ENCODE measurements around the gene VSTM5. TPM values are rescaled to one million over a fixed set of nuclear protein-coding genes. Genes with fewer than 3 reads are reported as not detected.

VSTM5 gene
- total RNA-seq, 2 donors from 2014 or later: not detected

- no peaks in the 10 kb centered on the region for H3K4me1 Mint-ChIP-seq
- no peak for ATAC-seq
- no peaks in the 10 kb centered on the region for H3K9me3 ChIP-seq (ENCODE audit: control insufficient read depth, low read length, poor library complexity, severe bottlenecking)
- peaks cover 2% of the 10 kb centered on the region for H3K36me3 Mint-ChIP-seq (ENCODE audit: low read depth)
- peaks cover 17% of the 10 kb centered on the region for H3K27me3 Mint-ChIP-seq
- no peak for DNase-seq
- H3K27ac Mint-ChIP-seq: no peak overlapping the region
- H3K4me3 Mint-ChIP-seq: no peak overlapping the region
Observed at GRCh38 chr11:93832780-93833179, 17.6 kb downstream of the VSTM5 start.

GRCh38 chr11:93831343-93832127 is 18.9 kb downstream of the VSTM5 start:
- H3K9me3 ChIP-seq (ENCODE audit: control insufficient read depth, low read length, poor library complexity, severe bottlenecking): no peaks in the 10 kb centered on the region
- Mint-ChIP-seq H3K4me3 (no peak overlapping the region), H3K27me3 (peaks cover 17% of the 10 kb centered on the region), H3K27ac (no peak overlapping the region), H3K36me3 (ENCODE audit: low read depth) (peaks cover 2% of the 10 kb centered on the region), H3K4me1 (no peaks in the 10 kb centered on the region)
- ATAC-seq: no peak
- DNase-seq: no peak

GRCh38 chr11:93829598-93829997 is 20.8 kb downstream of the VSTM5 start:
- H3K27me3 Mint-ChIP-seq: peaks cover 17% of the 10 kb centered on the region
- H3K4me3 Mint-ChIP-seq: no peak overlapping the region
- ATAC-seq (no peak), DNase-seq (no peak)
- no peak overlapping the region for H3K27ac Mint-ChIP-seq
- peaks cover 2% of the 10 kb centered on the region for H3K36me3 Mint-ChIP-seq (ENCODE audit: low read depth)
- no peaks in the 10 kb centered on the region for H3K4me1 Mint-ChIP-seq
- no peaks in the 10 kb centered on the region for H3K9me3 ChIP-seq (ENCODE audit: control insufficient read depth, low read length, poor library complexity, severe bottlenecking)

GRCh38 chr11:93827363-93827762 is 23.1 kb downstream of the VSTM5 start:
- no peaks in the 10 kb centered on the region for H3K9me3 ChIP-seq (ENCODE audit: control insufficient read depth, low read length, poor library complexity, severe bottlenecking)
- no peak for DNase-seq
- H3K36me3 Mint-ChIP-seq (ENCODE audit: low read depth): peaks cover 2% of the 10 kb centered on the region
- no peak overlapping the region for H3K27ac Mint-ChIP-seq
- H3K4me3 Mint-ChIP-seq: no peak overlapping the region
- H3K4me1 Mint-ChIP-seq: no peaks in the 10 kb centered on the region
- peaks cover 13% of the 10 kb centered on the region for H3K27me3 Mint-ChIP-seq
- no peak for ATAC-seq

- no peaks in the 10 kb centered on the region for H3K9me3 ChIP-seq (ENCODE audit: control insufficient read depth, low read length, poor library complexity, severe bottlenecking)
- Mint-ChIP-seq H3K27ac (no peak overlapping the region), H3K4me3 (no peak overlapping the region), H3K27me3 (no peaks in the 10 kb centered on the region), H3K4me1 (no peaks in the 10 kb centered on the region), H3K36me3 (ENCODE audit: low read depth) (no peaks in the 10 kb centered on the region)
- DNase-seq: no peak
- ATAC-seq: no peak
Observed at GRCh38 chr11:93823210-93823609, 27.2 kb downstream of the VSTM5 start.

GRCh38 chr11:93822359-93822758 is 28.1 kb downstream of the VSTM5 start:
- no peaks in the 10 kb centered on the region for H3K9me3 ChIP-seq (ENCODE audit: control insufficient read depth, low read length, poor library complexity, severe bottlenecking)
- Mint-ChIP-seq H3K36me3 (ENCODE audit: low read depth) (no peaks in the 10 kb centered on the region), H3K27me3 (no peaks in the 10 kb centered on the region), H3K4me1 (no peaks in the 10 kb centered on the region), H3K27ac (no peak overlapping the region), H3K4me3 (no peak overlapping the region)
- ATAC-seq: no peak
- no peak for DNase-seq

- H3K4me3 Mint-ChIP-seq: no peak overlapping the region
- no peaks in the 10 kb centered on the region for H3K4me1 Mint-ChIP-seq
- DNase-seq (no peak), ATAC-seq (no peak)
- no peaks in the 10 kb centered on the region for H3K27me3 Mint-ChIP-seq
- no peaks in the 10 kb centered on the region for H3K36me3 Mint-ChIP-seq (ENCODE audit: low read depth)
- H3K27ac Mint-ChIP-seq: no peak overlapping the region
- H3K9me3 ChIP-seq (ENCODE audit: control insufficient read depth, low read length, poor library complexity, severe bottlenecking): no peaks in the 10 kb centered on the region
Observed at GRCh38 chr11:93821617-93822016, 28.8 kb downstream of the VSTM5 start.

- DNase-seq: no peak
- H3K4me3 Mint-ChIP-seq: no peak overlapping the region
- no peaks in the 10 kb centered on the region for H3K27me3 Mint-ChIP-seq
- H3K36me3 Mint-ChIP-seq (ENCODE audit: low read depth): no peaks in the 10 kb centered on the region
- no peaks in the 10 kb centered on the region for H3K4me1 Mint-ChIP-seq
- no peaks in the 10 kb centered on the region for H3K9me3 ChIP-seq (ENCODE audit: control insufficient read depth, low read length, poor library complexity, severe bottlenecking)
- H3K27ac Mint-ChIP-seq: no peak overlapping the region
- no peak for ATAC-seq
Observed at GRCh38 chr11:93820847-93821246, 29.6 kb downstream of the VSTM5 start.

GRCh38 chr11:93819966-93820695 is 30.3 kb downstream of the VSTM5 start:
- H3K9me3 ChIP-seq (ENCODE audit: control insufficient read depth, low read length, poor library complexity, severe bottlenecking): no peaks in the 10 kb centered on the region

GRCh38 chr11:93817426-93818348 is 32.7 kb downstream of the VSTM5 start:
- ATAC-seq (no peak), DNase-seq (no peak)
- H3K27me3 Mint-ChIP-seq: no peaks in the 10 kb centered on the region
- H3K36me3 Mint-ChIP-seq (ENCODE audit: low read depth): peaks cover 2% of the 10 kb centered on the region
- no peak overlapping the region for H3K4me3 Mint-ChIP-seq
- H3K27ac Mint-ChIP-seq: no peak overlapping the region
- no peaks in the 10 kb centered on the region for H3K4me1 Mint-ChIP-seq
- H3K9me3 ChIP-seq (ENCODE audit: control insufficient read depth, low read length, poor library complexity, severe bottlenecking): no peaks in the 10 kb centered on the region

More at GRCh38 chr11:93819966-93820695, 30.3 kb downstream of the VSTM5 start:
- H3K27ac Mint-ChIP-seq: no peak overlapping the region
- H3K4me1 Mint-ChIP-seq: no peaks in the 10 kb centered on the region
- H3K36me3 Mint-ChIP-seq (ENCODE audit: low read depth): peaks cover 2% of the 10 kb centered on the region
- no peaks in the 10 kb centered on the region for H3K27me3 Mint-ChIP-seq
- ATAC-seq: no peak
- no peak overlapping the region for H3K4me3 Mint-ChIP-seq
- DNase-seq: no peak

- H3K9me3 ChIP-seq (ENCODE audit: control insufficient read depth, low read length, poor library complexity, severe bottlenecking): no peaks in the 10 kb centered on the region
- no peak for ATAC-seq
- Mint-ChIP-seq H3K27me3 (no peaks in the 10 kb centered on the region), H3K4me1 (no peaks in the 10 kb centered on the region), H3K36me3 (ENCODE audit: low read depth) (peaks cover 2% of the 10 kb centered on the region), H3K4me3 (no peak overlapping the region), H3K27ac (no peak overlapping the region)
- DNase-seq: no peak
Observed at GRCh38 chr11:93814966-93815633, 35.3 kb downstream of the VSTM5 start.

GRCh38 chr11:93813974-93814373 is 36.4 kb downstream of the VSTM5 start:
- DNase-seq (no peak), ATAC-seq (no peak)
- Mint-ChIP-seq H3K27me3 (no peaks in the 10 kb centered on the region), H3K4me1 (no peaks in the 10 kb centered on the region), H3K27ac (no peak overlapping the region), H3K36me3 (ENCODE audit: low read depth) (peaks cover 2% of the 10 kb centered on the region), H3K4me3 (no peak overlapping the region)
- H3K9me3 ChIP-seq (ENCODE audit: control insufficient read depth, low read length, poor library complexity, severe bottlenecking): no peaks in the 10 kb centered on the region

Data from T-helper 17 cell (primary cell).